Eye (tissue), 1 donor: ENCODE measurements around the gene TMEM150A.
"Not testable (repeated sequence)": the region's sequence is repeated elsewhere in the genome, so short reads cannot be mapped to it uniquely, and the experiment has no call there.

Experiments used
- DNase-seq: peaks from one replicate; pipeline ENCODE4 v3.0.0-alpha.2; 2015

TMEM150A gene

DNA sequence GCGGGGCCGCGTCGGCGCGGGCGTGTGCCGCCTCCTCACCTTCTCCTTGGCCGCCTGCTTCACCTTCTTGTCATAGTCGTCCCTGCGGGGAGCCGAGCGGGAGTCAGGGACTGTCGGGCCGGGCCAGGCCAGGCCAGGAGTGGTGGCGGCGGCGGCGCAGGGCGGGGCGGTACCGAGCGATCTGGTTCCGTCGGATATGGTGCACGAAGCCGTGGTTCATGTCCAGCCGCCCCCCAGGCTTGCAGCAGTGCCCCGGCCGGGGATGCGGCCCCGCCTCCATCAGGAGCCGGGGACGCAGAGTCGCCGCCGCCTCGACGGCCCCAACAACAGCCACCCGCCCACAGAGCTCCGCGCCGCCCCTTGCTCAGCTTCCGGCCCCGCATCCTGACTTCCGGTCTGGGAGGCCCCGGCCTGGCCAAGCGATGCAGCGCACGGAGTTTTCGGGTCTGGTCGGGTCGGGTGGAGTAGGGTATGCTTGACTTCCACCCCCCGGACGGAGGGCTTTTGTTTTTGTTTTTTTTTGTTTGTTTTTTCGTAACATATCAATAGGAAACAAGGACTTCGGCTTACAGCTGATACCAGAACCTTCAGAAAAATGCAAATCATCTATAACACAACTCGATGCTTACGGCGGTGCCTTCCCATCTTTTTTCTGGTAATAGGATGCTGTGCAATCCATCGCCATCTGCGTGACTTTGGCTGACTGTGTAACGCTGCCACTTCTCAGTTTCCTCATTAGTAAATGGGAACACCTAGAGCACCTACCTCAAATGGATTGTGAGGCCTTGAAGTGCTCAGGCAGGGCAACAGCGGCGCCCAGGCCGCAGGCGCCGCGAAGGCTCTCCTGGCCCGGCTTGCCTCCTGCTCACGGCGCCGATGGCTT, 9.4 kb upstream of the TMEM150A start, which contains the start of gene C2orf68:
C2orf68 (minus strand) TSS at position 362 of the 883 bp plus-strand sequence; CDS start at position 280, 82 bp downstream.
- DNase-seq, result peak; percentile 97

DNA sequence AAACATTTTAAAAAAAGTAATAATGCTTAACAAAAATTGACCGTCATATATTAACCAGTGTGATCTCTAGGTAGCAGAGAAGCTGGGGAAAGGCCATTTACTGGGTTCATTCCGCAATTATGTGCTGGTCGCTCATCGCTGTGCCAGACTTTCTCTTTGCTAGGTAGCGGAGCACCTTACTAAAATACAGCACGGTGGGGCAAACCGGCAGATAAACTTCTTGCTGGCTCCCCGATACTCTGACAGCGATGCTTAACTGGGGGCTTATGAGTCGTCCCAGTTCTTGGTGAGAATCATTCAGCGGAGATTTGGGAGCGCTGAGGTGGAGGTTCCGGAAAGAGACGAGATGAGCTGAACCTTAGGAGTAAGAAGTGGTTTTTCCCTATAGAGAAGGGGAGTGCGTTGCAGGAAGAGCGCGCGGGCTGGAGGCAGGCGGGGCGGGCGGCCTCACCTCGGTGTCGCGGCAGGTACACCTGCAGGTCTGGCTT, 8.8 kb upstream of the TMEM150A start:
- no peak for DNase-seq

DNA sequence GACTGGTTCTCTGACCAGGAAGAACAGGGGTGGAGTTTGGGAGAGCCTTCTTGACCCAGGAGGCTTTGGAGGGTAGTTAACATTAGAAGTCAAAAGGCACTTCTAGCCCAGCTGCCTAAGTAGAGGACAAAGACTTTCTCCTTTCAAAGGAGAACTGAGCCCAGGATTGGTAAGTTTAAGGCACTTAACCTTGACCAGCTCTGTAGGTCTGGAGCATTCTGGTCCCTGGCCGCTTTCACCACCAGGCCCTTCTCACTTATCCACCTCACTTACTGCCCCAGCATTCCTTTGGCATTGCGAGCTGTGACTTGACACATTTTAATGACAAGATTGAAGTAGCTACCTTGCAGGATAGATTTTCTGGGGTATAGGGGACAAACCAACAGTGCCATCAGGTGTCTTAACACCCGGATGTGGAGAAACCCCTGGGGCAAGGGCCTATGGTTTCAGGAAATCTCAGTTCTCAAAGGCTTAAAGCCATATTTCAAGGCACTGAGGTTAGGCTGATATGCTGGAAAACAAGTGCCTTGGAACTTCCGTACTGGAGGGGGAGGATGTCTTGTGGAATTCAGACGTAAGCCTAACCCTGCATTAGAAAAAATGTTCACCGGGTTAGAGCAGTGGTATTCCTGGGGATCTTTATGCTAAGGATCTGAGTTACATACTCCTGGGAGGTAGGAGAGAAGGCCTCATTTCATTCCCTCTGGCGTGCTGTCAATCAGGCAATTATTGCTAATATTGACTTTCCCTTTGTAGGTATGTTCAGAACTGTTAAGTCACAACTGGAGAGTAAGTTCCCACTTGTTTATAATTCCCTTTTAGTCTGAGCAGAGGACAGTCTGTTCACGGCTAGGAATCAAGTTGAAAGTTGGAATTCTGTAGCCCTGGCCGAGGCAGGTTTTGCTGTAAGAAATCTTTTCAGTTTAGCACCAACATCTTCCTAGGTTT, 5.0 kb upstream of the TMEM150A start:
- no peak for DNase-seq

- DNase-seq, result no peak
Observed at GRCh38 chr2:85606116-85606455, 3.6 kb upstream of the TMEM150A start.

DNA sequence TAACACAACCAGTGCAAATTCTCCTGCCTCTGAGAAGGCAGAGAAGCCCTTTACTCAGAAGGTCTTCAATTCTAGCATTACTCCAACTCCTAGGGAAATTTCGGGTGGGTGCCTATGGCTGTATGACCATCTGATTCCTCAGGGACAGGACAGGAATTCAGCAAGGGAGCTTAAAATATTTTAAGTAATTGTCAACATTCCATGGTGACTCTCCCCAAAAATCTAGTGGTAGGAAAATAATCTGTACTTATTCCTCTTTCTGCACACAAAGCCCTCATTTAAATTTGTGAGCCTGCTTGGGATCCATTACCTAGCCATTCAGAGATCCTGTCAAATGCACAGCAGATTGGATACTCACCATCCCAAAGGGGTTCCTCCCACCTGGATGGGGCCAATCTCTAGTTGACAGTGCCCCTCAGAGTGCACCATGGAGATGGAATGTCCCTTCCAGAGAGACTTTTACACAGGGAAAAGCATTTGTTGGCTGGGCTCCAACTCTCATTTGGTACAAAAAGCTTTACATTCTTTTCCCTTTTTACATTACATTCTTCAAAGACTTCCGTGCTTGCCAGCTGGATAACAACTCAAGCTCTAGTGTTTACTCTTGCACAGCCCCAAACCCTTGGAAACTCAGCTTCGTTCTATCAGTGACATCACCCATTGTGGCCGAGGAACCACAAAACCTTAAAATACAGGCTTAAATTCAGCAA, 3.1 kb upstream of the TMEM150A start:
- DNase-seq, result peak; percentile 77

- no peak for DNase-seq
Observed at GRCh38 chr2:85604568-85605339, 2.3 kb upstream of the TMEM150A start.

DNA sequence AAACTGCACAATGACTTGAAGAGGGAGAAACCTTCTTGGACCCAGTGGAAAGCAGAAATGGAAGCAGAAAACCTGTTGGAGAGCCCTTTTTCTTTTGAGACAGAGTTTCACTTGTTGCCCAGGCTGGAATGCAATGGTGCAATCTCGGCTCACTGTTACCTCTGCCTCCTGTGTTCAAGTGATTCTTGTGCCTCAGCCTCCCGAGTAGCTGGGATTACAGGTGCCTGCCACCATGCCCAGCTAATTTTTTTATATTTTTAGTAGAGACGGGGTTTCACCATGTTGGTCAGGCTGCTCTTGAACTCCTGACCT, 1.6 kb upstream of the TMEM150A start:
- DNase-seq, result not testable (repeated sequence)

GRCh38 chr2:85601771-85602475, 575 bp downstream of the TMEM150A start:
- DNase-seq, result peak; percentile 28

DNA sequence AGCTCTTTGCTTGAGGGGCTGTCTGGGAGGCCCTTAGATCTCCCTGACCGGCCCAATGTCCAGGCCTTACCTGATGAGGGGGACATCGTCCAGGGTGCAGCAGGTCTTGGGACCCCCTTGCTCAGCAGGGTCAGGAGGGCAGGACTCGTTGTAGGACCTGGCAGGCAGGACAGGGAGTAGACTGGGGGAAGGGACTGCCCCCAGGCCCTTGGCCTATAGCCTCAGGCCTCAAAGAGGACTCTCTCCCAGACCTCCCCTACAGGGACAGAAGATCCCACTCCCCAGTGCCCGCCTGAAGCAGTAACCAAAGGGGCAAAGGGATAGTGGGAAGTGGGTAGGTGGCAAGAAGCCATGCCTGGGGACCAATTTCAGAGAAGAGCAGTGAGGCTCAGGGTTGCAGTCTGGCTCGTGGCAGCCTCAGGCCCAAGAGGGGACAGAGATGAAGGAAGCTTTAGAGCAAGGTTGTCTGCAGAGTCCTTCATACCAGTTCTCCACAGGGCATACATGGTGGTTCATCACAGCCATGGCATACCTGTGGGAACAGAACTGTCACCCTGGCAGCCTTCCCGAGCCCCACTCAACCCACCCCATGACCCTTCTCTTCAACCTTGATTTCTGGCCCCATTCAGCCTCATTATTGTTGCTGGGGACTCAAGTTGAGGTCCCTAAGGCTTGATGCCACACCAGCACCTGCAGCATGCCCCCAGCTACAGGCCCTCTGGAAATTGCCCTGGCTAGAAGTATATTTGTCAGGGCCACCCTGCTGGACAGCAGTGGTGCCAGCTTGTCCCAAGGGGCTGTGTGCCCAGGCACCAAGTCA, 1.3 kb downstream of the TMEM150A start:
- no peak for DNase-seq

DNA sequence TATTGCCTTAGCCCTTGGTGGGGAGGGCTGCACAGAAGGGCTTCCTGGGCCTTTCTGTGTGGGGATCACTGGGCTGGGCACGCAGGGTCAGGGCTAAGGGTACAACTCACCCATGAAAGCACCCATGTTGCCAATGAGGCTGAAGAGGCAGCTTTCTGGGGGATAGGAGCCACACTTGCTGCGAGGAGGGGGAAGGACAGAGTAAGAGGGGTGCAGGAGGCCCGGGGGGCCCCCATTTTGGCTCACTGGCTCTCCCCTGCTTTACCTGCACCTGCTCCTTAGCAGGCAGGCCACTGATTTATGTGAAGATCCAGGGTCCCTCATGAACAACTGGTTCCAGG, 2.3 kb downstream of the TMEM150A start:
- DNase-seq, result no peak

GRCh38 chr2:85599468-85600234, 2.8 kb downstream of the TMEM150A start:
- no peak for DNase-seq

- DNase-seq, result no peak
Observed at GRCh38 chr2:85598594-85599340, 3.7 kb downstream of the TMEM150A start.

GRCh38 chr2:85597241-85597640, 5.3 kb downstream of the TMEM150A start:
- no peak for DNase-seq

GRCh38 chr2:85596486-85597143, 5.9 kb downstream of the TMEM150A start:
- DNase-seq, result no peak

GRCh38 chr2:85596026-85596333, 6.5 kb downstream of the TMEM150A start:
- DNase-seq, result no peak

GRCh38 chr2:85595301-85596025, 7.0 kb downstream of the TMEM150A start, which contains the start of gene RNF181:
Gene RNF181, plus strand, starts transcription at chr2:85595745. Its CDS starts 19 bp downstream, at chr2:85595764.
- peak; percentile 99 for DNase-seq

GRCh38 chr2:85594715-85595300, 7.7 kb downstream of the TMEM150A start:
- DNase-seq, result no peak

GRCh38 chr2:85593023-85593422, 9.5 kb downstream of the TMEM150A start:
- no peak for DNase-seq
